Thymus (tissue), 11 donors: ENCODE results near the gene YJEFN3. TPM values are rescaled to one million over a fixed set of nuclear protein-coding genes. Genes with fewer than 3 reads are reported as not detected.

Experiments used
- DNase-seq, 9 donors: peaks; one replicate each; pipeline ENCODE4 v3.0.0-alpha.2; 2013; ENCODE audit warnings: low spot score in 9 of 9, low read depth in 6 of 9, missing footprints in 1 of 9
- H3K27ac ChIP-seq, 2 donors: one replicate each; pipeline ENCODE4 v1.5.1; 2013; ENCODE audit warnings: control low read depth in 1 of 2, low read depth in 1 of 2, low read length in 1 of 2, mild to moderate bottlenecking in 1 of 2, moderate library complexity in 1 of 2
- H3K27me3 ChIP-seq, 2 donors: one replicate each; pipeline ENCODE4 v1.5.1; 2013; ENCODE audit warnings: low read length in 1 of 2; ENCODE audit not compliant: control insufficient read depth in 2 of 2, insufficient read depth in 1 of 2
- H3K36me3 ChIP-seq, 2 donors: one replicate each; pipeline ENCODE4 v1.5.1; 2013; ENCODE audit warnings: low read length in 1 of 2, mild to moderate bottlenecking in 1 of 2, moderate library complexity in 1 of 2; ENCODE audit not compliant: control insufficient read depth in 2 of 2, insufficient read depth in 2 of 2
- H3K4me1 ChIP-seq, 2 donors: one replicate each; pipeline ENCODE4 v1.5.1; 2013; ENCODE audit warnings: low read length in 2 of 2; ENCODE audit not compliant: control insufficient read depth in 2 of 2, insufficient read depth in 2 of 2
- H3K4me3 ChIP-seq, 2 donors: one replicate each; pipeline ENCODE4 v1.5.1; 2013; ENCODE audit warnings: low read length in 2 of 2, control low read depth in 1 of 2, mild to moderate bottlenecking in 1 of 2
- H3K9me3 ChIP-seq, 2 donors: one replicate each; pipeline ENCODE4 v1.5.1; 2013; ENCODE audit warnings: low read length in 1 of 2, mild to moderate bottlenecking in 1 of 2; ENCODE audit not compliant: control insufficient read depth in 2 of 2, insufficient read depth in 1 of 2
- WGBS: extraction: QIAGEN DNeasy Blood & Tissue Kit; methylation state at CpG from one replicate; pipeline ENCODE4 v1.1.7; 2013; 5-methylcytosine and 5-hydroxymethylcytosine counted together
- polyA plus RNA-seq: library from polyadenylated mRNA; stranded (reverse); fragments of 200-250 nt; gene quantifications from one replicate; pipeline ENCODE4 v1.2.3, GENCODE V29; 2013
- total RNA-seq: library from RNA; stranded (reverse); fragments of 120-200 nt; gene quantifications from one replicate; pipeline ENCODE4 v1.2.4, GENCODE V29; 2013
- donor health status: healthy.

Gene YJEFN3
- total and polyA plus RNA-seq, 2 donors = 1.0 to 37.1 TPM

DNA sequence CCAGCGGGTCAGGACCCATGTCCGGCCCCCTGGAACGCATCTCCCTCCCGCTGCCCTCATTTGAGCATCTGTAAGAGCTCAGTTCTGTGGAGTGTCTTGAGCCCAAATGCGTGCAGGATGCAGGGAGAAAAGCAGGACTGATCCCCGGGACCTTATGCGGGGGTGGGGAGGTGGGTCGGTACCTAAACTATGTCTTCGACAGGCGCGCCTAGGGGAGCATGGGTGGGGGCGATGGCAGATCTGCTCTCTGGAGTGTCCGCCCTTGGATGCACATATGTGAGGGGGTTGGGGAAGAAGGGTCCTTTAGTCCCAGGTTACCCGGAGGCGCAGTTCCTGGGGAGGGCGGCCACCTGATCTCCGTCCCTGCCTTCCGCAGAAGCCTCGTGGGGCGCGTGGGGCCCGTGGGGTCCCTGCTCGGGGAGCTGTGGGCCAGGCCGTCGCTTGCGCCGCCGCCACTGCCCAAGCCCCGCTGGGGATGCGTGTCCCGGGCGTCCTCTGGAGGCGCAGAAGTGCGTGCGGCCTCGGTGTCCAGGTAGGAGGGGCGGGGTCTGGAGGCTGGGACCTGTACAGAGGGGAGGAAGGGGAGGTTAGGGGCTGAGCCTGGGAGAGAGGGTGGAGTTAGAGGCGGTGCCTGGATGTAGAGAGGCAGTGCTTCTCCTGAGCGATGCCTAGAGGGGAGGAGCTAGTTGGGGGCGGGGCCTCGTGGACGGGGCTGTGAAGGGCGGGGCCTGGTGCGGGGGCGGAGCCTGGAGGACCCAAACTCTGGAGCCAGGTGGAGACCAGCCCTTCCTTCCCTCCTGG lies 12.2 kb downstream of the YJEFN3 start:
- Histone ChIP-seq H3K9me3 (peaks cover 3 to 40% of the 10 kb centered on the region in 2 donors), H3K4me3 (peak overlapping the region in 1 of 2 donors; percentile 10), H3K36me3 (no peaks in the 10 kb centered on the region), H3K27ac (no peak overlapping the region), H3K4me1 (peaks cover 16 to 27% of the 10 kb centered on the region in 2 donors), H3K27me3 (peaks cover 40 to 62% of the 10 kb centered on the region in 2 donors)
- 6% methylated on average over 45 of the region's 45 CpGs for WGBS
- peak in 3 of 9 donors; percentile 47 to 62 (median 56) for DNase-seq

DNA sequence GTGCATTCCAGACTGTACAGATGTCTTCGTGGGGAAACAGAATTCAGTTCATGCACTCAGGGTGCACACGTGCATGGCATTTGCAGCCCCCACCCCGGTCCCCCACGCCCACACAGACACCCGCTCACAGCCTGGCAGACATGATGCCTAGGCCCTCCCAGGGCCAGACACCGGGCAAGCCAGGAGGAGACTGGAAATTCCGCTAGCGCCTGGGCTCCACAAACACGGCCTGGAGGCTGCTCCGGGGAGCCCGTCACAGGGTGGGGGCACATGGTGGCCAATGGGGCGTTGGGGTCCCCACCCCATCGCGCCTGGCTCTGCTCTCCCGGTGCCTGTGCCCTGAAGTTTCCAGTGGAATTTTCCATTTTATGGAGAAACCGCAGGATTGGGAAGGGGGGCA lies 12.9 kb downstream of the YJEFN3 start:
- H3K9me3 ChIP-seq = peaks cover 3 to 40% of the 10 kb centered on the region in 2 donors
- peaks cover 40 to 58% of the 10 kb centered on the region in 2 donors for H3K27me3 ChIP-seq
- no peaks in the 10 kb centered on the region for H3K36me3 ChIP-seq
- 86% methylated on average over 16 of the region's 16 CpGs for WGBS
- H3K27ac ChIP-seq = no peak overlapping the region
- no peak overlapping the region for H3K4me3 ChIP-seq
- no peak for DNase-seq
- peaks cover 16 to 27% of the 10 kb centered on the region in 2 donors for H3K4me1 ChIP-seq

DNA sequence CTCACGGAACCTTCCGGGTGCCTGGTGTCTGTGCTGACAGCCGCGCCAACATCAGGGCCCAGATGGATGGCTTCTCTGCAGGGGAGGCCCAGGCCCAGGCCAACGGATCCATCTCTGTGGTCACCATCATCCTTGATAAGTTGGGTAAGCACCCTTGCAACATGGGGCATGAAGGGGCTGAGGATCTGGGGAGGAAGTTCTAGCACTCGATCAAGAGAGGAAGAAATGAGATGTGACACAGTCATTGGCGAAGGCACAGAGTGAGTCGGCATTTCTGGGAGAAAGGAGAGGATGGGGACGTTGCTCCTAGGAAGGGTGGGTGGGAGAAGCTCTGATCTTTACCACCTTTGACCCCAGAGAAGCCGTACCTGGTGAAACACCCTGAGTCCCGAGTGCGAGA lies 13.8 kb downstream of the YJEFN3 start:
- Histone ChIP-seq H3K36me3 (no peaks in the 10 kb centered on the region), H3K4me3 (no peak overlapping the region), H3K4me1 (peaks cover 16 to 27% of the 10 kb centered on the region in 2 donors), H3K9me3 (peaks cover 3 to 37% of the 10 kb centered on the region in 2 donors), H3K27me3 (peaks cover 36 to 52% of the 10 kb centered on the region in 2 donors), H3K27ac (no peak overlapping the region)
- 74% methylated on average over 12 of the region's 12 CpGs for WGBS
- no peak for DNase-seq

DNA sequence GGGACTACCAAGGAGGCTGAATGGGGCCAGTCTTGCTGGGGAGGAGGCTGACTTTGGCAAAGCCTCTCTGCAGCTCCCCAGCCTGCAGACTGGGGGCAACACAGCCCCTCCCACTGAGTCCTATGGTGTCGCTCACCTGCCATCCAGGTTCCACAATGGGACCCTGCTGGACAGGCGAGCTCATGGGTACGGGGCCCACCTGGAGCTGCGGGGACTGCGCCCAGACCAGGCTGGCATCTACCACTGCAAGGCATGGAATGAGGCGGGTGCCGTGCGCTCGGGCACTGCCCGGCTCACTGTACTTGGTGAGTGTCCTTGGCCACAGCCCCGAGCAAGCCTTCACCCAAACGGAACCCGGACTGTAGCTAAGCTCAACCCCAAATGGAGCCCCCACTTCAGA lies 14.4 kb downstream of the YJEFN3 start:
- Histone ChIP-seq H3K4me1 (peaks cover 16 to 22% of the 10 kb centered on the region in 2 donors), H3K36me3 (no peaks in the 10 kb centered on the region), H3K9me3 (peaks cover 3 to 31% of the 10 kb centered on the region in 2 donors), H3K27ac (no peak overlapping the region), H3K4me3 (no peak overlapping the region), H3K27me3 (peaks cover 32 to 49% of the 10 kb centered on the region in 2 donors)
- DNase-seq = no peak
- WGBS = 97% methylated on average over 13 of the region's 13 CpGs

DNA sequence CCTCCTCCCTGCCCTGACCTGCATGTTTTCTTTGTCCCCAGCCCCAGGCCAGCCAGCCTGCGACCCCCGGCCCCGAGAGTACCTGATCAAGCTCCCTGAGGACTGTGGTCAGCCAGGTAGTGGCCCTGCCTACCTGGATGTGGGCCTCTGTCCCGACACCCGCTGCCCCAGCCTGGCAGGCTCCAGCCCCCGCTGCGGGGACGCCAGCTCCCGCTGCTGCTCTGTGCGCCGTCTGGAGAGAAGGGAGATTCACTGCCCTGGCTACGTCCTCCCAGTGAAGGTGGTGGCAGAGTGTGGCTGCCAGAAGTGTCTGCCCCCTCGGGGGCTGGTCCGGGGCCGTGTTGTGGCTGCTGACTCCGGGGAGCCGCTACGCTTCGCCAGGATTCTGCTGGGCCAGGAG lies 14.9 kb downstream of the YJEFN3 start:
- WGBS = 94% methylated on average over 19 of the region's 19 CpGs
- peaks cover 11 to 17% of the 10 kb centered on the region in 2 donors for H3K4me1 ChIP-seq
- H3K4me3 ChIP-seq = no peak overlapping the region
- peaks cover 27 to 46% of the 10 kb centered on the region in 2 donors for H3K27me3 ChIP-seq
- H3K36me3 ChIP-seq = no peaks in the 10 kb centered on the region
- DNase-seq = no peak
- peaks cover 3 to 31% of the 10 kb centered on the region in 2 donors for H3K9me3 ChIP-seq
- no peak overlapping the region for H3K27ac ChIP-seq

- Histone ChIP-seq H3K27me3 (peaks cover 21 to 39% of the 10 kb centered on the region in 2 donors), H3K9me3 (peaks cover 3 to 31% of the 10 kb centered on the region in 2 donors), H3K36me3 (no peaks in the 10 kb centered on the region), H3K27ac (no peak overlapping the region), H3K4me3 (no peak overlapping the region), H3K4me1 (peaks cover 11 to 13% of the 10 kb centered on the region in 2 donors)
- no peak for DNase-seq
- 95% methylated on average over 75 of the region's 75 CpGs for WGBS
Measured at GRCh38 chr19:19544257-19544953, 15.7 kb downstream of the YJEFN3 start.

GRCh38 chr19:19544954-19545591 lies 16.4 kb downstream of the YJEFN3 start:
- WGBS = 94% methylated on average over 53 of the region's 53 CpGs
- H3K27me3 ChIP-seq = peaks cover 14 to 36% of the 10 kb centered on the region in 2 donors

GRCh38 chr19:19545707-19546106 lies 17.0 kb downstream of the YJEFN3 start:
- H3K4me3 ChIP-seq = no peak overlapping the region
- peaks cover 3 to 27% of the 10 kb centered on the region in 2 donors for H3K9me3 ChIP-seq
- 96% methylated on average over 23 of the region's 23 CpGs for WGBS
- H3K27ac ChIP-seq = no peak overlapping the region
- DNase-seq = no peak
- H3K36me3 ChIP-seq = no peaks in the 10 kb centered on the region
- peaks cover 8 to 30% of the 10 kb centered on the region in 2 donors for H3K27me3 ChIP-seq
- H3K4me1 ChIP-seq = peaks cover 9 to 10% of the 10 kb centered on the region in 2 donors

More at GRCh38 chr19:19544954-19545591, 16.4 kb downstream of the YJEFN3 start:
- Histone ChIP-seq H3K9me3 (peaks cover 3 to 31% of the 10 kb centered on the region in 2 donors), H3K36me3 (no peaks in the 10 kb centered on the region), H3K27ac (no peak overlapping the region), H3K4me3 (no peak overlapping the region), H3K4me1 (peaks cover 11 to 13% of the 10 kb centered on the region in 2 donors)
- DNase-seq = no peak
